ENCODE measurements around the gene CMTM8. TPM values are rescaled to one million over a fixed set of nuclear protein-coding genes. Genes with fewer than 3 reads are reported as not detected.
A peak's percentile ranks its signal among the peaks of the same experiment; 100 is the strongest.

CMTM8 gene
- total and polyA plus RNA-seq, 2 of the 8 experiments (the other 6 are each of a cell fraction or from before 2014, with no cell fraction given): 10.5 to 22.4 TPM

- Histone ChIP-seq H2BK20ac (ENCODE audit: low read length) (no peak overlapping the region), H2BK15ac (ENCODE audit: low read length) (no peak overlapping the region), H3K23me2 (ENCODE audit: low read depth, low read length) (peaks cover 16% of the 10 kb centered on the region; the same call in 1 of the 2 replicates), H3K9me3 (ENCODE audit: insufficient read depth in 2 of 2, low read depth in 1 of 2, low read length in 1 of 2) (peaks cover 4 to 6% of the 10 kb centered on the region in 2 experiments; a peak in 2 of 4 replicates), H4K91ac (replicated peaks; ENCODE audit: insufficient read length, low read length) (no peak overlapping the region), H3K9ac (replicated peaks in 1 of 4; ENCODE audit: extremely low read depth in 1 of 4, low read depth in 3 of 4, low read length in 3 of 4) (0 out of 7 replicates have a peak overlapping the region, but pooled peaks of 2 of the 4 experiments have one; percentile 9 to 23), H3K23ac (ENCODE audit: insufficient read length) (no peak overlapping the region), H3K14ac (ENCODE audit: insufficient read length) (no peak overlapping the region), H3K4me3 (ENCODE audit: extremely low read depth in 1 of 4, insufficient read depth in 2 of 4, low read depth in 3 of 4, low read length in 4 of 4) (peak overlapping the region; percentile 53 to 72 (median 57)), H3K27ac (ENCODE audit: low read depth, low read length) (no peak overlapping the region), H3K4me1 (replicated peaks in 1 of 4; ENCODE audit: control insufficient read depth in 3 of 4, insufficient read depth in 4 of 4, low read length in 3 of 4) (peaks cover 0 to 8% (median 4%) of the 10 kb centered on the region in 4 experiments; a peak in 5 of 7 replicates), H2BK12ac (ENCODE audit: low read depth, low read length) (no peak overlapping the region), H2AFZ (ENCODE audit: low read length) (peak overlapping the region; percentile 88), H3K56ac (replicated peaks; ENCODE audit: insufficient read length, low read depth, low read length) (no peak overlapping the region), H2AK5ac (ENCODE audit: low read depth, low read length) (no peak overlapping the region), H2BK5ac (ENCODE audit: low read depth, low read length) (no peak overlapping the region), H3K4me2 (ENCODE audit: insufficient read depth in 1 of 2, low read depth in 2 of 2, low read length in 2 of 2) (peak overlapping the region; percentile 93 to 94), H3K79me2 (ENCODE audit: control insufficient read depth in 1 of 2, insufficient read depth in 2 of 2, low read length in 2 of 2) (peaks cover 0 to 12% of the 10 kb centered on the region in 2 experiments; a peak in 1 of 4 replicates), H3K18ac (ENCODE audit: extremely low read depth, low read length) (peak overlapping the region; percentile 54; the same call in 1 of the 2 replicates), H4K8ac (ENCODE audit: extremely low read depth, insufficient read depth, low read length) (peak overlapping the region; percentile 23; the same call in 1 of the 2 replicates), H4K5ac (ENCODE audit: insufficient read length, low read depth, low read length) (no peak overlapping the region), H3K4ac (replicated peaks; ENCODE audit: insufficient read length, low read depth, low read length) (no peak overlapping the region), H4K20me1 (replicated peaks in 1 of 2; ENCODE audit: control insufficient read depth in 1 of 2, insufficient read depth in 2 of 2, low read length in 2 of 2) (peaks cover 0 to 2% of the 10 kb centered on the region in 2 experiments), H2BK120ac (replicated peaks; ENCODE audit: low read depth, low read length) (no peak overlapping the region), H3K79me1 (ENCODE audit: low read depth, low read length) (no peaks in the 10 kb centered on the region; the same call in 1 of the 2 replicates), H3K36me3 (ENCODE audit: control insufficient read depth in 2 of 4, insufficient read depth in 4 of 4, low read length in 3 of 4) (no peaks in the 10 kb centered on the region; a peak in 1 of 8 replicates), H3K27me3 (replicated peaks in 1 of 4; ENCODE audit: control insufficient read depth in 3 of 4, extremely low read depth in 1 of 4, insufficient read depth in 3 of 4, low read length in 3 of 4) (peaks cover 2 to 31% (median 19%) of the 10 kb centered on the region in 4 experiments)
- ChIA-PET POLR2A (ENCODE audit: partially characterized antibody) (no interaction called here), CTCF (ENCODE audit: partially characterized antibody) (interaction anchor here (0.7 to 3.6 kb wide), 5 partner anchors 13 to 85 kb away, joined by 4 to 35 read pairs (median 4); no protein-coding TSS in a partner anchor)
- FAIRE-seq: no peak
- WGBS, 2 experiments (ENCODE audit: extremely low coverage in 1 of 2, insufficient coverage in 1 of 2, insufficient read length in 1 of 2, insufficient replicate concordance in 2 of 2, low coverage in 1 of 2, low lambda C conversion rate in 2 of 2, missing lambda C conversion rate in 1 of 2): 6% methylated on average over 44 of the region's 49 CpGs; no CpG with 5 or more reads in 1 of the 2 experiments
- peak in 1 of 2 experiments; percentile 73 for DNase-seq (ENCODE audit: low read depth in 1 of 2, low spot score in 2 of 2)
- TF ChIP-seq EZH2 (IDR thresholded peaks at IDR 0.05; ENCODE audit: low read depth, low read length, severe bottlenecking): peak; percentile 48
- 0 out of 4 replicates have a peak, but pooled peaks of 1 of the 2 experiments have one; percentile 3 for TF ChIP-seq HDAC2 (IDR thresholded peaks at IDR 0.05; ENCODE audit: borderline replicate concordance in 1 of 2, low read depth in 2 of 2, low read length in 2 of 2)
- 0 out of 2 replicates have a peak, but pooled peaks have one; percentile 47 for TF ChIP-seq RBBP5 (IDR thresholded peaks at IDR 0.05; ENCODE audit: borderline replicate concordance, low read depth, low read length)
- TF ChIP-seq JUND (IDR thresholded peaks at IDR 0.05; ENCODE audit: low read length): no peak
- peak; percentile 93 for TF ChIP-seq KDM4A (IDR thresholded peaks at IDR 0.05; ENCODE audit: low read depth, low read length, severe bottlenecking)
- TF ChIP-seq GTF2F1 (IDR thresholded peaks at IDR 0.05; ENCODE audit: borderline replicate concordance, low read depth, low read length): no peak
- no peak for TF ChIP-seq SAP30 (IDR thresholded peaks at IDR 0.05; ENCODE audit: insufficient read depth, insufficient replicate concordance, low read length)
- TF ChIP-seq SIX5 (IDR thresholded peaks at IDR 0.05; ENCODE audit: low read depth, low read length): no peak
- TF ChIP-seq YY1 (IDR thresholded peaks at IDR 0.05; ENCODE audit: low read depth, low read length): no peak
- TF ChIP-seq SUZ12 (IDR thresholded peaks at IDR 0.05; ENCODE audit: low read length): peak; percentile 45; the same call in 1 of the 2 replicates
Measured at GRCh38 chr3:32237670-32238452, 619 bp upstream of the CMTM8 start.
